GM19023 (cell line): ENCODE measurements around the gene HSPB9.

Source experiments
- ATAC-seq: cut with Tn5 transposase; IDR thresholded peaks from one replicate; pipeline ENCODE4 v1.9.1; 2021; ENCODE audit warnings: mild to moderate bottlenecking, moderate library complexity; ENCODE audit not compliant: unreplicated experiment

HSPB9 gene, protein sequence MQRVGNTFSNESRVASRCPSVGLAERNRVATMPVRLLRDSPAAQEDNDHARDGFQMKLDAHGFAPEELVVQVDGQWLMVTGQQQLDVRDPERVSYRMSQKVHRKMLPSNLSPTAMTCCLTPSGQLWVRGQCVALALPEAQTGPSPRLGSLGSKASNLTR

DNA sequence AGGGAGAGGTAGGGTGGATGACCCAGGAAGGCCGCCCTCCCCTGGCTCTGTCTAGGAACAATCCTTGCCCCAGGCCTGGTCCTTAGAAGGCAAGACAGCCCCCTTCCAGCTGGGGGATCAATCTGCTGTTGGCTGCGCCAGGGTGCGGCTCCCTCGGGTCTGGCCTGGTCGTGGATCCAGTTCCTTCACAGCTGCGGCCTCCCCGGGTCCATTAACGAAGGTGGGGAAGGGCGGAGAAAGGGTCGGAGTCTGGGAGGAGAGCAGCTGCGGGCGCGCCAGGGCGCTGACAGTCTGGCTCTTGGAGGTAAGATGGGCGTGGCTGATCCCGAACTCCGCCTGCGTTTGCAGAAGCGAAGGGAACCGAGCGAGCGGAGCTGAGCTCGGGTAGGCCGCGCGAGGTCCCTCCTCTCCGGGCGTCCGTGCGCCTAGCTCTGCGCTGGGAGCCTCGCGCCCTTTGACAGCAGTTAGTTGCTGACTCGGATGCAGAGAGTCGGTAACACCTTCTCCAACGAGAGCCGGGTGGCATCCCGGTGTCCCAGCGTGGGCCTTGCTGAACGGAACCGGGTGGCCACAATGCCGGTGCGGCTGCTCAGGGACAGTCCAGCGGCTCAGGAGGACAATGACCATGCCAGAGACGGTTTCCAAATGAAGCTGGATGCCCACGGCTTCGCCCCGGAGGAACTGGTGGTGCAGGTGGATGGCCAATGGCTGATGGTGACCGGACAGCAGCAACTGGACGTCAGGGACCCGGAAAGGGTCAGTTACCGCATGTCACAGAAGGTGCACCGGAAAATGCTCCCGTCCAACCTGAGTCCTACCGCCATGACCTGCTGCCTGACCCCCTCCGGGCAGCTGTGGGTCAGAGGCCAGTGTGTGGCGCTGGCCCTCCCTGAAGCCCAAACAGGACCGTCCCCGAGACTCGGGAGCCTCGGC, at the start of gene HSPB9:
TSS of gene HSPB9 (plus strand) at position 434 of the 933 bp plus-strand sequence. CDS start at position 481, 47 bp downstream.
- no peak for ATAC-seq

DNA sequence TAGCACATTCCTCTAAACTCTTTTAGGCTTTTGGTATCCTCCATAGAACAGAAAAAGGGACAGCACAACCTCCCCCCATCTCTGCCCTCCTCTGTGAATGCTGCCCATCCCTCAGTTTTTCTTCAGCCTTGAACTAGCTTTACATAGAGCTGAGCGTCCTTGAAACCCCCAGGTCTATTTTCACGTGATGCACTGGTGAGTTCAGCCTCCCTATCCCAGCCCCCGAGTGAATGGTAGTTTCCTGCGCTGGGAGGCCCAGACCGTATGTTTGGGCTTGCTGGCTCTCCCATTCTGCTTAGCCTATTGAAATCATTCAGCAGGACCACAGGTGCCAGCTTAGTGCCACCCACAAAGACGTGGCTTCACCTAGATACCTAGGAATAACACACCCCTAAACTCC, 46.8 kb upstream of the HSPB9 start:
- no peak for ATAC-seq

DNA sequence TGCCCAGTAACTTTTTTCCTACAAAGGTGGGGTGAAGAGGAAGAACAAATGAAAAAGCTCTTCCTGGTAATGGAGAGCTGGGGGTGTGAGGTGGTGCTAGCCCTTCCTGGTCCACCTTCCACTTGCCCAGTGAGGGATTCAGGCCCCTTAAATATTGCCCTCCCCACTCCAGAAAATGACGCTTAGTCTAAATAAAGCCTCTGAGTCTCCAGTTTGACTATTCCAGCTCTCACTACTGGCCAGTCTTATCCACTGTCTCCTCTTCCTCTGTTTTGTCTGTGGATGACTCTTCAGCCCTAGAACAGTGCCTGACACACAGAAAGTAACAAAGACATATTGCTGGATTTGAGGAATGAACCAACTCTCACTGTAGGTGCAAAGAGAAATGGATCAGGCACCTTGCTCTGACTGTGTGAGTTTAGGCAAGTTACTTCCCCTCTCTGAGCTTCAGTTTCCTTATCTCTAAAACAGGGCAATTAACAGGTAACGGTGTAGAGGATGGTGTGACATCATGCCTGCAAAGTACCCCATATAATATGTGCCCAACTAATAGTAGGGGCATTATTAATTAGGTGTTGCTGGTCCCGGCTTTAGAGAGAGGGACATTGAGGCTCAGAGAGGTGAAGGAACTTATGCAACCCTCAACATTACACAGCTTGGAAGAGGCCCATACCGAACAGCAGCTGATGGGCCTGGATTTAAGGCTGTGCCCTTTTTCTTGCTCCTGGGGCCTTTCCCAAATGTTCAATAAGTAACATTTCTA, 45.6 kb upstream of the HSPB9 start:
- no peak for ATAC-seq

DNA sequence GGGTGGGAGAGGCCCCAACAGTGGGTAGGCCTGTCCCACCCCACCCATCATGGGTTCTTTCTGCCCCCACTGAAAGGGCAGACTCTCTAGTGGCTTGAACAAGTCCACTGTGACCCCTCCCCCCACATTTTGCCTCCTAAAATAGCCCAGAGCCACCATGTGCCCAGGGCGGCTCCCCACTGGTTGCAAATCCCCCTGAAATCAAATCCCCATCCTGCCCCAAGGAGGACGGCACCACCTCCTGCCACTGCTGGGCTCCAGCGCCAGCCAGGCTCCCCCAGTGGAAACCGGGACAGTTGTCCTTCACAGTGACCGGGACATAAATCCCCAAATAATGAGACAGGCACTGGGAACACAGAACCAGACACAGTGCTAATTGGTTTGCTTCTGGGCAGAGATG, 44.8 kb upstream of the HSPB9 start:
- no peak for ATAC-seq

DNA sequence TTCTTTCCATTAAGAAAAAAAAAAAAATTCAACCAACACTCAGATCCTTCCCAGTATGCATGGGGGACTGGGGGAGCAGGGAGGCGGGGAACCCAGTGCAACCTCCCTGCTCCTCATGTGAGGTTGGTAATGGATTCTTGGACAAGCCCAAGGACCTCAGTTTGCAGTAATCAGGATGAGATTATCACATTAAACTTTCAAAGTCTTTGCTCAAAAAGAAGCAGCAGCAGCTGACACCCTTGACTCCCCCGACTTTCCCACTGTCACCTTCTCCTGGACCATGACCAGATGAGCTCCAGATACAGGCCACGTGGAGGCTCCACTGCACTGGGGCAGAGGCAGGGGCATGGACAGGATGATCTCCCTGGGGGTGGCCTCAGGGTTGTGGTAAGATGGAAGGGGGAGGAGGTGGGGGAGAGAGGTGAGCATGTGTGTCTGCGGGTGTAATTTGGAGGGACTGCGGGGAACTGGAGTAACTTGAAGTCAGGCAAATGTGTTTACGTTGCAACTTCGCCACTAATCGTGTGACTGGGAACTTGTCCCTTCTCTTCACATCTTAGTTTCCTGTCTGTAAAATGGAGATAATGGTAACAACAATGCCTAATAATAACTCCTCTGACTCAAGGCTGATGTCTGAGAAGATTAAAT, 44.1 kb upstream of the HSPB9 start:
- ATAC-seq: no peak

DNA sequence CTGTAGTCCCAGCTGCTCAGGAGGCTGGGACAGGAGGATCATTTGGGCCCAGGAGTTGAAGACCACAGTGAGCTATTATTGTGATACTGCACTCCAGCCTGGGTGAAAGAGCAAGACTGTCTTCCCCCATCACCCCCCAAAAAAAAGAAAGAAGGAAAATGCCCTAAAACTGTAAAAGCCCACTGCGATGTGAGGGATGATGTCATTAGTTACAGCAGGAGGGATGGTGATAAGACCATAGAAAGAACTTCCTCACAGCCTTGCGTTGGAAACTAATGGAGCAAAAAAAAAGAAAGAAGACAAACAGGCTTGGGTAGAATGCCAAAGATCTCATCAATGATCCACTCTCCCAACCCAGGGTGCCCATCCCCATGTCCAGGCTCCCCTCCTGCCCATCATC, 43.1 kb upstream of the HSPB9 start:
- ATAC-seq: no peak

DNA sequence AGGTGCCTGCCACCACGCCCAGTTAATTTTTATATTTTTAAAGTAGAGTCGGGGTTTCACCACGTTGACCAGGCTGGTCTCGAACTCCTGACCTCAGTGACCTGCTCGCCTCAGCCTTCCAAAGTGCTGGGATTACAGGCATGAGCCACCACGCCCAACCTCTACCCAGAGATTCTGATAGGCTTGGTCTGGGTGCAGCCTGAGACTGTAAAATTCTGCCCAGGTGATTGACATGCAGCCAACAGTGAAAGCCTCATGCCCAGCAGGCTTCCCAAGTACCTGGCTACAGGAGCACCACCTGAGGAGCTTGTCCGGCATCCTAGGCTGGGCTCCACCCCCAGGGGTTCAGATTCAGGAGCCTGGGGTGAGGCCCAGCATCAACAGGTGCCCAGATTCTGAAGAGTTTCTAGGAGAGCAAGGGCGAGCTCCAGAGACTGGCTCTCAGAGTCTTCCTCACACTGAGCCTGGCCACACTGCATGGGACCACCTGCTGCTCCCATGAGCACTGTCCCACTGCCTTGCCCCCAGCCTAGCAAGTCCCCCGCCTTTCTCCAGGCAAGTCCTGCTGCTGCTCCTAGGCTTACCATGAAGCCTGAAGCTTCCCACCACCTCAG, 41.0 kb upstream of the HSPB9 start:
- no peak for ATAC-seq

DNA sequence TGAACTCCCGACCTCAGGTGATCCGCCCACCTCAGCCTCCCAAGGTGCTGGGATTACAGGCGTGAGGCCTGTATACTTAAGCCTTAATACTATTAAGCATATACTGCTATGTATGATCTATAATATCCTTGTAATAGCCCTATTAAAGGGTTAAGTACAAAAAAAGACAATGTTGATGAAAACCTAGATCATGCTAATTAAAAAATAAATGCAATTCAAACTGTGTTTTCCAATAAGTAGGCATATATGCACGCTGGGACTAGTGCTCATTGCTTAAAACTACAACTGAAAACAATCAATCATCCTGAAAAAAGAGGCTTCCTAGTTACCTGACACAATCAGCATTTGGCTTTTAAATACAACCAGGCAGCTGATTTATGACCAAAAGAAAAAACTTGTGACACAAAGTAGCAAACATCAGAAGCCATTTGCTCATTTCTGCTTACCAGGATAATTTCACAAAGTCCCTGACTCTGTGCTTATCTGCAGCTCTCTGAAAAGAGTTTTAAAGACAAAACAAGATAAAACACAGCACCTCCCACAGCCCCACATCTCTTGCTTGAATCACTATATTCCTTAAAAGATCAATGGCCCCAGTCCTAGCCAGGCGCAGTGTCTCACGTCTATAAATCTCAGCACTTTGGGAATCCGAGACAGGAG, 35.4 kb upstream of the HSPB9 start:
- ATAC-seq: no peak

DNA sequence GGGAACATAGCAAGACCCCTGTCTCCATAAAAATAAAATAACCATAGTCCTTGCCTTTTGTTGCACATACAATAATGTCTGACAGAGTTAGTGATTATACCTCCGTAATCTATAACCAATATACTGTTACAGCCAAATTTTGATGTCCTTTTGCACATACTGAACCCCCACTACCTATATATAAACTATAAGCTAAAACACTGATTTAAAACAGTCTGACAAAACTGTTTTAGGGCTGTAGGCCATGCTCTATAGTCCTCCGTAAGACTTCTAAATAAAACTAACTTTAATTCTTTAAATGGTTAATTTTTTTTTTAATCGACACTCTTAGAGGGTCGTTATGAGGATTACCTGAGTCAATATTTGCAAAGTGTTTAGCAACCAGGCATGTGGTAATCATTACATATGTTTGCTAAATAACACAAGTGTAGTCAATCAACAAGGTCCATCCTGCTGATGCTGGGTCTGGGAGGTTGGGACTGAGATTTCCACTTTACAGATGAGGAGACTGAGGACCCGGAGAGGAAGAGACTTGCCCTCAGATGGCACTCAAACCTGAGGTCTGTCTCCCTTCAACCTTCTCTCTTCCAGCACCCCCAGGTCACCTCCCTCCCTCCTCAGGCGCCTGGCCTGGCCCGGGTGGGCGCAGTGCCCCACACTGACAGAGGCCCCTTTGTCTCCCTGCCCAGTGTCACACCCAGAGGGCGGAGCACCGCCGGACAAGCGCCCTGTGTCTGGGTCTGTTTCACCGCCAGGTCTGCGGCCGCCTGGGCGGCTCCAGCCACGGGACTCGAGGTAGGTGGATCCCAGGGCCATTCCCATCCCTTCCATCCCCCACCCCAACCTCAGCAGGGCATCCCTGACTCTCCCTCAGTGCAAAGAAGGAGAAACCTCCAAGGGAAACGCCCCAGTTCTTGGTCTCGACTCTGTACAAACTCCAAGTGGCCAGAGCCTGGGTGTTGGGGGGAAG, 34.6 kb upstream of the HSPB9 start:
- ATAC-seq: no peak

DNA sequence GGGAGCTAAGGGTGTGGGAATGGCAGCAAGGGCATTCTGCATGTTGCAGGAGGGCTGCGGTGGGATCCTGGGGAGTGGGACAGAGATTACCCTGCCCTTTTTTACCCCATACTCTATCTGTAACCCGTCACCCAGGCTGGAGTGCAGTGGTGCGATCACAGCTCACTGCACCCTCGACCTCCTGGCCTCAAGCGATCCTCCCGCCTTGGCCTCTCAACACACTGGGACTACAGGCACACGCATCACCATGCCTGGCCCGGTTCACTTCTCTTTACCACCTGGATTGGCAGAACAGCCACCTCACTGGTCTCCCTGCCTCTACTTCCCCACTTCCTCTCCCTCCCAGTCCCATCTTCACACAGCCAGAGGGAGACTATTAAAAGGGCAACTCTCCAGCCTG, 33.9 kb upstream of the HSPB9 start:
- no peak for ATAC-seq

DNA sequence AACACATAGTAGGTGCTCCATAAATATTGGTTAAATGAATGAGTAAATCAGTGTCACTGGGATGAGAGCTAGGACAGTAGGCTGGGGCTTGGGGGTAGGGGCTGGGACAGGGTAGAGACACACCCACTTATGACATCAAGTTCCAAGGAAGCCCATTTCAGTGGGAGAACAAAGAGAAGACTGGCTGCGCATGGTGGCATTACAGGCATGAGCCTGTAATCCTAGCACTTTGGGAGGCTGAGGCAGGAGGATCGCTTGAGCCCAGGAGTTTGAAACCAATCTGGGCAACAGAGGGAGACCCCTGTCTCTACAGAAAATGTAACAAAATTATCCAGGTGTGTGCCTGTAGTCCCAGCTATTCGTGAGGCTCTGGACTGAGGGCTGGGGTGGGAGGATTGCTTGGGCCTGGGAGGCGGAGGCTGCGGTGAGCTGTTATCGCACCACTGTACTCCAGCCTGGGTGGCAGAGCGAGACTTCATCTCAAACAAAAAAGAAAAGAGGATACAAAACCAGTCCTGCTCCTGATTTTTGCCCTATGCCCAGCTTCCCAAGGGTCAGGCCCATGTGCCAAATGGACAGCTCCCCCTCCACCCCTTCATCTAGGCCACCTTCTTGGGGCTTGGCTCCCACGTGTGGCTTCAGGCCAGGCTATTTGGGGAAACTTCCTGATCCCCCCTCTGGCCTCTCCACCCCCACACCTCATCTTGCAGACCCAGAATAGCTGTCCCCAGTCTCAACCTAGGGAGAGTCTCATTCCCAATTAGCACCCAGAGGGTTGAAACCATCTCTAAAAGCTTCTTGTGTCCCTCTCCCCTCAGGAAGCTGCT, 31.4 kb upstream of the HSPB9 start:
- no peak for ATAC-seq

DNA sequence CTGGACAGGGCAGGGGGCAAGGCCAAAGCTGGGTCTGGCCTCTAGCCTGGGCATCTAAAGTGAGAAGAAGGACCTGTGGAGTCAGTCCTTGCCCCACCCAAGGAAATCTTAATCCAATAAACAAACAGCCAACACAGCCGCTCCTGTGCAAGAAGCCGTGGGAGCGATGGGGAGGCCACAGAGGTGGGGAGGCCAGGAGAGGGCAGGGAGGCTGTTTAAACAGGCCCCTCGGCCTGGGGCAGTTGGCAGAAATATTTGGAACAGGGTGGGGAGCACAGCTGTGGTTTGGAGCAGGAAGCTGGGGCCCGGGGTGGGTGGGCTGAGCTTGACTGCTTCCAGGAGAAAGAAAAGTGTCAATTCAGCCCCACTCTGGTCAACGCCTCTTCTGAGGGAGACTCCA, 29.7 kb upstream of the HSPB9 start:
- ATAC-seq: no peak

DNA sequence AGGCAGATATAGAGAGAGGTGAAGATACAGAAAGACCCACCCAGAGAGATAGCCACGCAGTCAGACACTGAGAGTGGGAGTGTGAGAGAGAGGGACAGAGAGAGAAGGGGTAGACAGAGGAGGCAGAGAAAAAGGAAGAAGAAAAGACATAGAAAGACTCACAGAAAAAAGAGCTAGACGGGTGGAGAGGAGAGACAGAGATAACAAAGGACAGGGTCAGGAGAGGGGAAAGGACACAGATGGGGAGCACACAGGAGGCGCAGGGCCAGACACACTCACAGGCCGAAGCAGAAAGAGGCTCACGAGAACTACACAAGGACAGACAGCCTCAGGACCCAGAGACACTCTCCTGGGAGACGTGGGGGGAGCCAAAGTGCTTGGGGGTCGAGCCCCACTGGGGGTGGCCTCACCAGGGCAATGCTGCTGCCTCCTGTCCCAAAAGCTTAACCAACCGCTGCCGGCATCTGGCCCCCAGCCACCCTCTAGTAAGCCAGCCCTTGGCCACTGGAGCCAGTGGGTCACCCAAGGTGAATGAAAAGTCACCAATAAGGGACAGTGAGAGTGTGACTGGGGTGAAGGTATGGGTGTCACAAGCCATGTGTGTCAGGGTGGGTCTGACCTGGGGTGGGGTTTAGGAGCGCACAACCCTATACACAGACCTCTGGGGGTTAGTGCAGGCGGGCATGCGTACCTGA, 28.1 kb upstream of the HSPB9 start:
- ATAC-seq: no peak

DNA sequence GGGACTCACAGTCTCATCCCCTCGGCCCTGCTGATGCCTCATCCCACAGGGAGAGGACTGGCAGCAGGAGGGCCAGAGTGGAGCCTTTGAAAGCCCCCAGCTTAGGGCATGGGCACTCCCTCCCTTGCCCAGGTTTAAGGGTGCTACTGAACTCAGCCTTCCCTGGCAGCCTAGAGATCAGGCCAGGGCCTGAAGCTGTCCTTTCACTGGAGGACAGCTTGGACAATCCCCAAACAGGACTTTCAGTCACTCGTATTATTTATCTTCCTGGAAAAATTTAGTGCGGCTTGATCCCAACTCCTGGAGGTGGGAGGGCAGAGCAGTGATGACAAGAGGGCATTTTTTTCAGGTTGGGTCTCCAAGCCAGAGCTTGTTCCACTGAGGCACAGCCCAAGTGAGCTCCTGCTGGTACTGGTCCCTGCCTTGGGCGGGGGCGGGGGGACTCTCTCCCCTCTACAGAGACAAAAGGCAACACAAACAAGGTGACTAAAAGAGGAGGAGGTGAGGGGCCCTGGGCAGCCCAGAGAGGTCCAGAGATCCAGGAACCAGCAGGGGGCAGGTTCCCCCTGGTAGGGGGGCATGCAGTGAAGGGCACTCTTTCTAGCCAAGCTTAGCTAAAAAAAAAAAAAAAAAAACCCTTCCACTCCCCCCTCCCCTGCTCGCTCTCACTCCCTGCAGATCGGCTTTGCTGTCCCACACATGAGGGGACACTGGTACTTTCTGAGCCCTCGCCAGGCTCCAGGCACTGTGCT, 26.1 kb upstream of the HSPB9 start:
- no peak for ATAC-seq

DNA sequence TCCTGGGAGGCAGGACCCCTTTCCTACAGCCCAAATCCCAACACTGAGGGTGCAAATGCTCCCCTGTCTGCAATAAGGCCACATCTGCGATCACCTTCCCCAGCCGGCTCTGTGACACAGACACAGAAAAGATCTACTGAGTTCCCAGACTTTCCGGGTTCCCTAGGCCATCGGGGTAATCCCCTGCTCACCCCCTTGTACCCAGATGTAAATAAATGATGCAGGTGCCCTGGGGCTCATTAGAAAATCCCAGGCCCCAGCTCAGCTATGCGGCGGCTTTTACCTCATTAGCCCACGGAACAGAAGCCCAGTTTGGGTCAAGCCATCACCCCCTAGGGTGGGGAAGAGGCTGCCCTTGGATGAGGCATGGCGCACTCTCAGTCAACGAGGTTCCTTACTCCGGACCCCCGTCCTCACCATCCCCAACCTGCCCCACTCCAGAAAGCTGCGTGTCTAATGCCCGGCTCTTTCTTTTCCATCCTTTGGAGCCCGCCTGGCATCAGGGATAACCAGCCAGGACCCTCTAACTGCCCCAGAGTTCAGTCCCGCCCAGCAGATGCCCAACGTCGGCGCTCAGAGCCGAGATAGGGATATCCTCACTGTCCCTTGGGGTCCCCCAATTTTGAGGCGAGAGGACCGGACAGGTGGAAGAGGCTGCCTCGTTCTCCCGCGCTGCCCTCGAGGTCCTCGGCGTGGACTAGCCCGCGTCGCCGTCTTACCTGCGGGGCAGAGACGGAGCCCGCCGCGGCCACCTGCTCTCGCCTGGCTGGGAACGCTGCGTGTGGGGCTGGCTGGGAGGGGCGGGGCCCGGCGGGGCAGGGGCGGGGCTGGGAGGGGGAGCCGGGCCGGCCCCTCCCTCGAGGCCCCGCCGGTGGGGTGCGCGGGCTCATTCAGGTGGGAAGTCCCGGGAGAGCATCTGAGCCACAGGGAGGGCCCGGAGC, 24.6 kb upstream of the HSPB9 start, which contains the start of gene ZNF385C:
TSS of gene ZNF385C (minus strand) at position 783 of the 941 bp plus-strand sequence. CDS start 35,417 bp downstream, outside the sequence.
- no peak for ATAC-seq
